ENCODE data around the gene LRRC8B.

DNA sequence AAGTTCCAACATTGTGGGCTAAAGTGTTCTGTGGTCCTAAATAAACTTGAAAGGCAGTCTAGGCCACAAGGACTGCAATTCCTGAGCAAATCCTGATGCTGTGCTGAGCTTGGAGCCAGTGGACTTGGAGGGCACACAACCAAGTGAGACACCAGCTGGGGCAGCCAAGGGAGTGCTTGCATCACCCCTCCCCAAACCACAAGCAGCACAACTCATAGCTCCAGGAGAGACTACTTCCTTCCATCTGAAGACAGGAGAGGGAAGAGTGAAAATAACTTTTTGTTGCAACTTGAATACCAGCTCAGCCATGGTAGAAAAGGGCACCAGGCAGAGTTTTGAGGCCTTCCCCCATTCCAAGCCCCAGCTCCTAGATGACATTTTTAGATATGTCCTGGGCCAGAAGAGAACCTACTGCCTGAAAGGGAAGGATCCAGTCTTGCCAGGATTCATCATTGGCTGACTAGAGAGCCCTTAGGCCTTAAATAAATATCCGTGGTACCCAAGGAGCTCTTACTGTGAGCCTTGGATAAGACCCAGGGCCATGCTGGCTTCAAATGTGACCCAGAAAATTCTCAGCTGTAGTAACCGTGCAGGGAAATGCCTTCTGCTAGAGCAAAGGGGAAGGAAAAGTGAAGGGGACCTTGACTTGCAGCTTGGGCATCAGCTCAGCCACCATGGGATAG is 35.4 kb upstream of the LRRC8B start:
- TF ChIP-seq, protein P1, sequence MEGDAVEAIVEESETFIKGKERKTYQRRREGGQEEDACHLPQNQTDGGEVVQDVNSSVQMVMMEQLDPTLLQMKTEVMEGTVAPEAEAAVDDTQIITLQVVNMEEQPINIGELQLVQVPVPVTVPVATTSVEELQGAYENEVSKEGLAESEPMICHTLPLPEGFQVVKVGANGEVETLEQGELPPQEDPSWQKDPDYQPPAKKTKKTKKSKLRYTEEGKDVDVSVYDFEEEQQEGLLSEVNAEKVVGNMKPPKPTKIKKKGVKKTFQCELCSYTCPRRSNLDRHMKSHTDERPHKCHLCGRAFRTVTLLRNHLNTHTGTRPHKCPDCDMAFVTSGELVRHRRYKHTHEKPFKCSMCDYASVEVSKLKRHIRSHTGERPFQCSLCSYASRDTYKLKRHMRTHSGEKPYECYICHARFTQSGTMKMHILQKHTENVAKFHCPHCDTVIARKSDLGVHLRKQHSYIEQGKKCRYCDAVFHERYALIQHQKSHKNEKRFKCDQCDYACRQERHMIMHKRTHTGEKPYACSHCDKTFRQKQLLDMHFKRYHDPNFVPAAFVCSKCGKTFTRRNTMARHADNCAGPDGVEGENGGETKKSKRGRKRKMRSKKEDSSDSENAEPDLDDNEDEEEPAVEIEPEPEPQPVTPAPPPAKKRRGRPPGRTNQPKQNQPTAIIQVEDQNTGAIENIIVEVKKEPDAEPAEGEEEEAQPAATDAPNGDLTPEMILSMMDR (IDR thresholded peaks at IDR 0.05; ENCODE audit: control extremely low read depth in 1 of 3, insufficient read depth in 1 of 3, low read depth in 1 of 3, low read length in 3 of 3), result no peak
- TF ChIP-seq POLR2A (IDR thresholded peaks at IDR 0.05; ENCODE audit: control extremely low read depth in 1 of 2, low read depth in 2 of 2, low read length in 2 of 2), result no peak
- TF ChIP-seq JUN (IDR thresholded peaks at IDR 0.05; ENCODE audit: low read depth, low read length), result no peak
- TF ChIP-seq TCF12 (IDR thresholded peaks at IDR 0.05; ENCODE audit: low read depth, low read length), result no peak

Data from H1 (cell line).